Stimulated activated CD8-positive, alpha-beta memory T cell treated with anti-CD3 and anti-CD28 coated beads, Interleukin-4, amount 100 ng/mL, for 4 hours (primary cell): ENCODE data around the gene TMEM129.

Experiments
- DNase-seq, 2 donors: peaks; one replicate each; pipeline ENCODE4 v3.0.0-alpha.2; 2020; ENCODE audit warnings: low read depth in 2 of 2, low spot score in 1 of 2

Gene TMEM129

GRCh38 chr4:1721666-1722550 is 785 bp upstream of the TMEM129 start:
- DNase-seq = no peak

- DNase-seq = no peak
Measured at GRCh38 chr4:1720163-1720983, 750 bp downstream of the TMEM129 start.

- no peak for DNase-seq
Measured at GRCh38 chr4:1718095-1718850, 2.9 kb downstream of the TMEM129 start.

GRCh38 chr4:1717129-1718094 is 3.7 kb downstream of the TMEM129 start:
- no peak for DNase-seq

GRCh38 chr4:1716065-1716945 is 4.8 kb downstream of the TMEM129 start:
- no peak for DNase-seq

- no peak for DNase-seq
Measured at GRCh38 chr4:1715002-1715758, 5.9 kb downstream of the TMEM129 start.

GRCh38 chr4:1714303-1715001 is 6.7 kb downstream of the TMEM129 start:
- DNase-seq = no peak

GRCh38 chr4:1713003-1713851 is 7.9 kb downstream of the TMEM129 start:
- DNase-seq = no peak

- DNase-seq = peak; percentile 95 to 97
Measured at GRCh38 chr4:1712216-1713002, 8.7 kb downstream of the TMEM129 start, which contains the start of gene SLBP. Gene SLBP (minus strand): TSS chr4:1712319. CDS start chr4:1712188, 131 bp downstream.

GRCh38 chr4:1711571-1712215 is 9.4 kb downstream of the TMEM129 start:
- no peak for DNase-seq

GRCh38 chr4:1711055-1711570 is 10.0 kb downstream of the TMEM129 start:
- no peak for DNase-seq

- DNase-seq = no peak
Measured at GRCh38 chr4:1708581-1708980, 12.5 kb downstream of the TMEM129 start.

GRCh38 chr4:1706358-1706757 is 14.8 kb downstream of the TMEM129 start:
- no peak for DNase-seq

- DNase-seq = no peak
Measured at GRCh38 chr4:1705732-1706131, 15.4 kb downstream of the TMEM129 start.

- no peak for DNase-seq
Measured at GRCh38 chr4:1703867-1704266, 17.3 kb downstream of the TMEM129 start.
